Endodermal cell (in vitro differentiated cells): ENCODE results near the gene RPH3AL. TPM values are rescaled to one million over a fixed set of nuclear protein-coding genes. Genes with fewer than 3 reads are reported as not detected.

Experiments
- DNase-seq: peaks from one replicate; pipeline ENCODE4 v3.0.0-alpha.2; 2017
- H3K27ac ChIP-seq: 2 replicates; pipeline ENCODE4 v1.5.1; 2013; ENCODE audit warnings: mild to moderate bottlenecking, low read depth, low read length, moderate library complexity
- H3K27me3 ChIP-seq: 2 replicates; pipeline ENCODE4 v1.6.1; 2013; ENCODE audit warnings: mild to moderate bottlenecking, low read length, moderate library complexity; ENCODE audit not compliant: insufficient read depth, control insufficient read depth, poor library complexity, severe bottlenecking
- H3K36me3 ChIP-seq: 2 replicates; pipeline ENCODE4 v1.7.0; 2013; ENCODE audit warnings: mild to moderate bottlenecking, low read length, moderate library complexity; ENCODE audit not compliant: control insufficient read depth, insufficient read depth
- H3K4me1 ChIP-seq: one replicate; pipeline ENCODE4 v1.7.0; 2013; ENCODE audit warnings: low read length; ENCODE audit not compliant: control insufficient read depth, insufficient read depth
- H3K4me3 ChIP-seq: 2 replicates; pipeline ENCODE4 v1.5.1; 2013; ENCODE audit warnings: mild to moderate bottlenecking, low read length, moderate library complexity
- H3K9ac ChIP-seq: 2 replicates; pipeline ENCODE4 v1.6.1; 2013; ENCODE audit warnings: mild to moderate bottlenecking, low read length, moderate library complexity; ENCODE audit not compliant: poor library complexity, severe bottlenecking; ENCODE audit errors: extremely low read depth
- H3K9me3 ChIP-seq: 2 replicates; pipeline ENCODE4 v1.6.1; 2013; ENCODE audit warnings: mild to moderate bottlenecking, low read length, moderate library complexity; ENCODE audit not compliant: control insufficient read depth
- H3K27ac Mint-ChIP-seq: 2 replicates; pipeline ENCODE4 v1.8.0; 2020; ENCODE audit warnings: mixed read lengths
- H3K27me3 Mint-ChIP-seq: 2 replicates; pipeline ENCODE4 v1.8.0; 2021; ENCODE audit warnings: mild to moderate bottlenecking, mixed read lengths; ENCODE audit not compliant: insufficient read depth
- H3K36me3 Mint-ChIP-seq: 2 replicates; pipeline ENCODE4 v1.8.0; 2020; ENCODE audit warnings: low read depth, mixed read lengths
- H3K4me1 Mint-ChIP-seq: 2 replicates; pipeline ENCODE4 v1.8.0; 2020; ENCODE audit warnings: mixed read lengths
- H3K4me3 Mint-ChIP-seq: 2 replicates; pipeline ENCODE4 v1.8.0; 2020; ENCODE audit warnings: mild to moderate bottlenecking, moderate library complexity, mixed read lengths
- H3K9me3 Mint-ChIP-seq: 2 replicates; pipeline ENCODE4 v1.8.0; 2020; ENCODE audit warnings: mild to moderate bottlenecking, mixed read lengths
- CTCF ChIP-seq: fragments of 200-600 bp; sonication (generic); conservative IDR thresholded peaks from 2 replicates; pipeline ENCODE4 v1.5.0; 2021; ENCODE audit warnings: antibody characterized with exemption, mild to moderate bottlenecking
- WGBS, 2 experiments: methylation state at CpG; one replicate each; pipeline versions ENCODE4 v1.1.5 to v1.1.7; 2013; ENCODE audit warnings: missing lambda C conversion rate in 2 of 2, mixed read lengths in 1 of 2; ENCODE audit not compliant: insufficient coverage in 1 of 2, insufficient read length in 1 of 2; 5-methylcytosine and 5-hydroxymethylcytosine counted together
- total RNA-seq, 2 donors: library from RNA; stranded (reverse); fragmentation: NEBNext Ultra II Directional in 1 of 2; extraction: Animal tissue kit (Norgen Biotek cat#: 25700) in 1 of 2; gene quantifications; 2 replicates in 1 of 2; 3 replicates in 1 of 2; pipeline ENCODE4 v1.2.1, GENCODE V29; 2021

RPH3AL gene
- total RNA-seq, 2 donors from 2014 or later: 14.7 to 16.9 TPM

GRCh38 chr17:325270-326009 lies 27.2 kb downstream of the RPH3AL start:
- Histone ChIP-seq H3K27ac (no peak overlapping the region), H3K36me3 (no peaks in the 10 kb centered on the region), H3K4me3 (no peak overlapping the region), H3K27me3 (no peaks in the 10 kb centered on the region), H3K4me1 (peaks cover 6% of the 10 kb centered on the region), H3K9me3 (no peaks in the 10 kb centered on the region), H3K9ac (no peak overlapping the region)
- Mint-ChIP-seq H3K9me3 (no peaks in the 10 kb centered on the region), H3K27me3 (peaks cover 11% of the 10 kb centered on the region), H3K4me3 (no peak overlapping the region), H3K4me1 (peaks cover 22% of the 10 kb centered on the region), H3K36me3 (peaks cover 7% of the 10 kb centered on the region), H3K27ac (no peak overlapping the region)
- WGBS, 2 experiments: 90 to 94% methylated on average over 7 to 13 of the region's 13 CpGs
- DNase-seq: peak; percentile 40
- no peak for TF ChIP-seq CTCF

GRCh38 chr17:323721-324571 lies 28.7 kb downstream of the RPH3AL start:
- Mint-ChIP-seq H3K4me3 (no peak overlapping the region), H3K27me3 (peaks cover 11% of the 10 kb centered on the region), H3K4me1 (peaks cover 23% of the 10 kb centered on the region), H3K36me3 (peaks cover 13% of the 10 kb centered on the region), H3K27ac (no peak overlapping the region), H3K9me3 (no peaks in the 10 kb centered on the region)
- Histone ChIP-seq H3K36me3 (peaks cover under 1% of the 10 kb centered on the region), H3K9ac (no peak overlapping the region), H3K9me3 (no peaks in the 10 kb centered on the region), H3K4me1 (peaks cover 6% of the 10 kb centered on the region), H3K27ac (no peak overlapping the region), H3K4me3 (no peak overlapping the region), H3K27me3 (no peaks in the 10 kb centered on the region)
- 89 to 92% methylated on average over 36 to 39 of the region's 39 CpGs for WGBS, 2 experiments
- TF ChIP-seq CTCF: no peak
- DNase-seq: peak; percentile 47

GRCh38 chr17:323181-323580 lies 29.4 kb downstream of the RPH3AL start:
- Mint-ChIP-seq H3K4me1 (peaks cover 23% of the 10 kb centered on the region), H3K27me3 (peaks cover 11% of the 10 kb centered on the region), H3K4me3 (no peak overlapping the region), H3K9me3 (peaks cover 2% of the 10 kb centered on the region), H3K27ac (no peak overlapping the region), H3K36me3 (peaks cover 21% of the 10 kb centered on the region)
- Histone ChIP-seq H3K27me3 (no peaks in the 10 kb centered on the region), H3K4me1 (peaks cover 6% of the 10 kb centered on the region), H3K27ac (no peak overlapping the region), H3K9ac (no peak overlapping the region), H3K4me3 (no peak overlapping the region), H3K9me3 (no peaks in the 10 kb centered on the region), H3K36me3 (peaks cover 4% of the 10 kb centered on the region)
- TF ChIP-seq CTCF: no peak
- DNase-seq: peak; percentile 39
- 85 to 100% methylated on average over 1 to 8 of the region's 8 CpGs for WGBS, 2 experiments
